Stimulated activated naive CD8-positive, alpha-beta T cell treated with anti-CD3 and anti-CD28 coated beads, Interleukin-15, Interleukin-2, amounts not matched to agents 100 ng/mL and 50 ng/mL, for 24 hours (primary cell): ENCODE measurements around the gene MKI67.
"Not testable (repeated sequence)": the region's sequence is repeated elsewhere in the genome, so short reads cannot be mapped to it uniquely, and the experiment has no call there.

Source experiments
- H3K27ac Mint-ChIP-seq: one replicate; pipeline ENCODE4 v1.8.0; 2021; ENCODE audit warnings: mild to moderate bottlenecking, mixed read lengths
- H3K27me3 Mint-ChIP-seq: one replicate; pipeline ENCODE4 v1.8.0; 2021; ENCODE audit warnings: mixed read lengths
- H3K36me3 Mint-ChIP-seq: one replicate; pipeline ENCODE4 v1.8.0; 2021; ENCODE audit warnings: low read depth, mixed read lengths
- H3K4me1 Mint-ChIP-seq: one replicate; pipeline ENCODE4 v1.8.0; 2021; ENCODE audit warnings: low read depth, mixed read lengths
- H3K4me3 Mint-ChIP-seq: one replicate; pipeline ENCODE4 v1.8.0; 2021; ENCODE audit warnings: mild to moderate bottlenecking, mixed read lengths
- H3K9me3 Mint-ChIP-seq: one replicate; pipeline ENCODE4 v1.8.0; 2021; ENCODE audit warnings: mixed read lengths

MKI67 gene, protein sequence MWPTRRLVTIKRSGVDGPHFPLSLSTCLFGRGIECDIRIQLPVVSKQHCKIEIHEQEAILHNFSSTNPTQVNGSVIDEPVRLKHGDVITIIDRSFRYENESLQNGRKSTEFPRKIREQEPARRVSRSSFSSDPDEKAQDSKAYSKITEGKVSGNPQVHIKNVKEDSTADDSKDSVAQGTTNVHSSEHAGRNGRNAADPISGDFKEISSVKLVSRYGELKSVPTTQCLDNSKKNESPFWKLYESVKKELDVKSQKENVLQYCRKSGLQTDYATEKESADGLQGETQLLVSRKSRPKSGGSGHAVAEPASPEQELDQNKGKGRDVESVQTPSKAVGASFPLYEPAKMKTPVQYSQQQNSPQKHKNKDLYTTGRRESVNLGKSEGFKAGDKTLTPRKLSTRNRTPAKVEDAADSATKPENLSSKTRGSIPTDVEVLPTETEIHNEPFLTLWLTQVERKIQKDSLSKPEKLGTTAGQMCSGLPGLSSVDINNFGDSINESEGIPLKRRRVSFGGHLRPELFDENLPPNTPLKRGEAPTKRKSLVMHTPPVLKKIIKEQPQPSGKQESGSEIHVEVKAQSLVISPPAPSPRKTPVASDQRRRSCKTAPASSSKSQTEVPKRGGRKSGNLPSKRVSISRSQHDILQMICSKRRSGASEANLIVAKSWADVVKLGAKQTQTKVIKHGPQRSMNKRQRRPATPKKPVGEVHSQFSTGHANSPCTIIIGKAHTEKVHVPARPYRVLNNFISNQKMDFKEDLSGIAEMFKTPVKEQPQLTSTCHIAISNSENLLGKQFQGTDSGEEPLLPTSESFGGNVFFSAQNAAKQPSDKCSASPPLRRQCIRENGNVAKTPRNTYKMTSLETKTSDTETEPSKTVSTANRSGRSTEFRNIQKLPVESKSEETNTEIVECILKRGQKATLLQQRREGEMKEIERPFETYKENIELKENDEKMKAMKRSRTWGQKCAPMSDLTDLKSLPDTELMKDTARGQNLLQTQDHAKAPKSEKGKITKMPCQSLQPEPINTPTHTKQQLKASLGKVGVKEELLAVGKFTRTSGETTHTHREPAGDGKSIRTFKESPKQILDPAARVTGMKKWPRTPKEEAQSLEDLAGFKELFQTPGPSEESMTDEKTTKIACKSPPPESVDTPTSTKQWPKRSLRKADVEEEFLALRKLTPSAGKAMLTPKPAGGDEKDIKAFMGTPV (N-terminal part only)

GRCh38 chr10:128125944-128126764 is at the start of gene MKI67:
MKI67 (minus strand) TSS chr10:128126423; CDS start chr10:128125667, 756 bp downstream.
- Mint-ChIP-seq H3K27ac (peak within 1 kb of the TSS; percentile 90), H3K9me3 (no peaks in the 10 kb centered on the region), H3K36me3 (peaks cover 41% of the 10 kb centered on the region), H3K4me3 (peak within 1 kb of the TSS; percentile 98), H3K27me3 (peaks cover 19% of the 10 kb centered on the region), H3K4me1 (peaks cover 40% of the 10 kb centered on the region)

GRCh38 chr10:128174581-128175559 is 48.6 kb upstream of the MKI67 start:
- H3K9me3 Mint-ChIP-seq = no peaks in the 10 kb centered on the region
- H3K27ac Mint-ChIP-seq = no peak overlapping the region
- peaks cover under 1% of the 10 kb centered on the region for H3K4me1 Mint-ChIP-seq
- peaks cover 6% of the 10 kb centered on the region for H3K27me3 Mint-ChIP-seq
- no peak overlapping the region for H3K4me3 Mint-ChIP-seq
- no peaks in the 10 kb centered on the region for H3K36me3 Mint-ChIP-seq

- H3K27ac Mint-ChIP-seq = no peak overlapping the region
- H3K4me1 Mint-ChIP-seq = no peaks in the 10 kb centered on the region
- H3K9me3 Mint-ChIP-seq = no peaks in the 10 kb centered on the region
- H3K27me3 Mint-ChIP-seq = peaks cover 6% of the 10 kb centered on the region
- H3K36me3 Mint-ChIP-seq = no peaks in the 10 kb centered on the region
- H3K4me3 Mint-ChIP-seq = no peak overlapping the region
These were observed 47.2 kb upstream of the MKI67 start for GRCh38 chr10:128173386-128173785.

DNA sequence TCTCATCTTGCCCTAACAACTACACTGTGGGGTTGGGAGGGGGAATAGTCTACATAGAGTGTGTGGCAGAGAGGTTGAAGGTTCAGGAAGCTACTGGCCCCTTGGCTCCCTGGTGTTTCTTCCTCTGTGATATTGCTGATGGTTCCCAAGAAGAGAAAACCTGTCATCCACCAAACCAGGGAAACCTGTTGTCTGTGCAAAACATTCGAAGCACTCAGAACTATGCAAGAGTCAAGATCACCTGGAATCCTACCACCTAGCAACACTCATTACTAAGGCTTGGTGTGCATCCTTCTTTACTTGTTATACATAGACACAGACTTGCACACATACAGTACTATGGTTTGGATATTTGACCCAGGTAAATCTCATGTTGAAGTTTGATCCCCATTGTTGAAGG is 46.5 kb upstream of the MKI67 start:
- Mint-ChIP-seq H3K4me3 (no peak overlapping the region), H3K27me3 (peaks cover 6% of the 10 kb centered on the region), H3K27ac (no peak overlapping the region), H3K4me1 (no peaks in the 10 kb centered on the region), H3K36me3 (no peaks in the 10 kb centered on the region), H3K9me3 (no peaks in the 10 kb centered on the region)

DNA sequence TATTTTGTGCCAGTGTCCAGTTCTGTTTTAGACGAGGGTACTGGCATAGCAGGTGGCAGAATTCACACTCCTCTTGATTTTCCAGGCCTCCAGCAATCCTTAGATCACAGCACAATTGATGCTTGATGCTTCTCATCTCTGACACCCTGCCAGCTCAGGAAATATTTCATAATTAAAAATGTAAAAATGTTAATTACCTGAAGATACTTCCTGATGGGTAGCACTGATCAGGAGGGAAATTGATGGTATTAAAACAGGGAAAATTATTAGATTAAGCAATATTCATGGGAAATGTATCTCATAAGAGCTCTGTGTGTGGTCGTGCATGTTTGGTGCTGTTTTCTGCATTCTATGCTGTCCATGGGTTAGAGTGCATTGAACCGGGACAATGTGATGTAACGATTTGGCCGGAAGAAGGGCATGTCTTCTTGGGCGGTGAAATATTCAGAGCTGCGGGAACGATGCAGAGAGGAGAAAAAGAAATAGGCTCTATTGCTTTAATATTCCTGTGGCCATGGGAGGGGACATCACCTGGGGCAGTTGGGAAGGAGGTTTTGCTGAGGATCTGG is 43.7 kb upstream of the MKI67 start:
- H3K4me1 Mint-ChIP-seq = no peaks in the 10 kb centered on the region
- H3K4me3 Mint-ChIP-seq = no peak overlapping the region
- H3K9me3 Mint-ChIP-seq = no peaks in the 10 kb centered on the region
- H3K27ac Mint-ChIP-seq = no peak overlapping the region
- peaks cover 6% of the 10 kb centered on the region for H3K27me3 Mint-ChIP-seq
- H3K36me3 Mint-ChIP-seq = no peaks in the 10 kb centered on the region

DNA sequence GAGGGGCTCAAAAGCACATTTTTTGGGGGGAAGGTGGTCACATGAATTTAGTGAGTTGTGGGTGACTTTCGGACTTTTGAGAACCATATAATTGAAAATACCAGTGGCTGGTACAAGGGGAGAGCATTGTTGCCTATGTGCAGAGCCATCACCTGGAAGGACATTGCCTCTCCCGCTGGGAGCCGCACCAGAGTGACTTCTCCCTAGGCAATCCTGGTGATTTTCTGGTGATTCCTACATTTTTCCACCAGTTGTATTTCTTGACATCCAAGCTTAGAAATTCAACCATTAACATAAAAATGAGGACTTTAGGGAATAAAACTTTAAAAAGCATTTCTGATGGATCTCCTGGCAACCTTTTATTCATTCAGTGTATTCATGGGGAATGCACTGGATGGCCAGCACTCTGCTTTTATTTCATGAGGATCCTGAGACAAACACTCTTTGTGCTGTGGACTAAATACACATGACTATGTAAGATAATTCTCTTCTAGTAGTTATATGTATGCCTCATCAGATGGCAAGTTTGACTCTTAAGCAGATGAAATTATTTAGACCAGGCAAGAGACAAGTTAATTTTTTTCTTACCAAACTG is 41.8 kb upstream of the MKI67 start:
- H3K36me3 Mint-ChIP-seq = no peaks in the 10 kb centered on the region
- no peaks in the 10 kb centered on the region for H3K4me1 Mint-ChIP-seq
- no peaks in the 10 kb centered on the region for H3K9me3 Mint-ChIP-seq
- peaks cover 6% of the 10 kb centered on the region for H3K27me3 Mint-ChIP-seq
- H3K27ac Mint-ChIP-seq = no peak overlapping the region
- no peak overlapping the region for H3K4me3 Mint-ChIP-seq

GRCh38 chr10:128167123-128167522 is 40.9 kb upstream of the MKI67 start:
- H3K9me3 Mint-ChIP-seq, H3K27ac Mint-ChIP-seq, H3K4me3 Mint-ChIP-seq, H3K4me1 Mint-ChIP-seq, H3K27me3 Mint-ChIP-seq, H3K36me3 Mint-ChIP-seq: not testable (repeated sequence)

DNA sequence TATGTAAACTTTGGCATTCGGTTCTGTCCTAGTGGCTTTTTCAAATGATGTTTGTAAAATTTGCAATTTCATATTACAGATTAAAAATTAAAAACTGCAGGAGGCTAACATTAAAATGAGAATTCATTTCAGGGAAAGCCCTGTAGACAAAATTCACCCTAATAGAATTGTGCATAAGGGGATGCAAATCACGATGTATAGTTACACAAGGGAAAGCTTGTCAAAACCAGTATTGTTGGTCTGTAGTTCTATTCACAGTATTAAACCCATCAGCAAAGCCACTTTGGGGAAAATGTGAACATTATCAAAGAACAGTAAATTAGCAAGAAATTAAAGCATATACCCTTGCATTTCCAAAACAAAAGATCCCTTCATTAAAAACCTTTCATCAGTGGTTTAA is 39.9 kb upstream of the MKI67 start:
- Mint-ChIP-seq H3K4me1 (peaks cover 1% of the 10 kb centered on the region), H3K27ac (no peak overlapping the region)

DNA sequence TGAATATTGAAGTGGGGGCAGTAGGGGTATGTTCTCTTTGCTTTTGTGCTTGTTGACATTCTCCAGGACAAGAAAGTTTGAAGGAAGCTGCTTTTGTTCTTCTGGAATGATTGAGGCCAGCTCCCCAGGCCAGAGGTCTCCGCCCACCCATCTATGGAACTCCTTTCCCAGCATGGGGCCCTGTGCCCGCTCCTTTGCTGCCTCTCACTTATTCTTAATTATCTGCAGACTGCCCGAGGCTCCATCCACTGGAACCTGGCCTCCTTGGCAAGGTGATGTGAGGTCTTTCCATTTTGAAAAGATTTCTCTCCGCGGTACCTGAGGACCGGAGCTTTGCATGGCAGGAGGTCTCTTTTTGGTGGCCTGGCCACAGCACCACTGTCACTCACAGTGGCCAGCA is 39.3 kb upstream of the MKI67 start:
- Mint-ChIP-seq H3K27me3 (no peaks in the 10 kb centered on the region), H3K27ac (no peak overlapping the region), H3K4me3 (no peak overlapping the region), H3K36me3 (no peaks in the 10 kb centered on the region), H3K4me1 (peaks cover 5% of the 10 kb centered on the region), H3K9me3 (no peaks in the 10 kb centered on the region)

More for the DNA sequence above, 39.9 kb upstream of the MKI67 start:
- Mint-ChIP-seq H3K27me3 (no peaks in the 10 kb centered on the region), H3K4me3 (no peak overlapping the region), H3K36me3 (no peaks in the 10 kb centered on the region), H3K9me3 (no peaks in the 10 kb centered on the region)

DNA sequence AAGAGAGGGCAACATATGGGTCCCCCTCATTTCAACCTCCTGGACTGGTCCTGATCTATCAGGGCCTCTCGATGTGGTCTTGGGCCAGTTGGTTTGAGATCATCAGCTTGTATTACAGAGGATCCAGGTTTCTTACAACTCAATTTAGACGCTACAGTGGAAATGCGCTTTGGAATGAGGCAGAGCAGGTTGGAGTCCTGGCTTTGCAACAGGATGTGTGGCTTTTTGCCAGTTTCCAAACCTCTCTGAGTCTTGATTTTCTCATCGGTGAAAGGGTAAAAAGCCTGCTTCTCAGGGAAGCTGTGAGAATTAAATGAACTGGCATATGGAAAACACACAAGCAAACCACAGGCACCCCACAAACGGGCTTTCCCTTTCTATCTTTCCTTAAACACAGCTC is 37.5 kb upstream of the MKI67 start:
- Mint-ChIP-seq H3K4me3 (no peak overlapping the region), H3K27ac (no peak overlapping the region), H3K9me3 (no peaks in the 10 kb centered on the region), H3K27me3 (no peaks in the 10 kb centered on the region), H3K36me3 (no peaks in the 10 kb centered on the region), H3K4me1 (peaks cover 5% of the 10 kb centered on the region)

- no peak overlapping the region for H3K27ac Mint-ChIP-seq
- peaks cover 5% of the 10 kb centered on the region for H3K4me1 Mint-ChIP-seq
- H3K4me3 Mint-ChIP-seq = no peak overlapping the region
- no peaks in the 10 kb centered on the region for H3K9me3 Mint-ChIP-seq
- no peaks in the 10 kb centered on the region for H3K27me3 Mint-ChIP-seq
- H3K36me3 Mint-ChIP-seq = no peaks in the 10 kb centered on the region
These were observed 34.8 kb upstream of the MKI67 start for GRCh38 chr10:128161031-128161430.

DNA sequence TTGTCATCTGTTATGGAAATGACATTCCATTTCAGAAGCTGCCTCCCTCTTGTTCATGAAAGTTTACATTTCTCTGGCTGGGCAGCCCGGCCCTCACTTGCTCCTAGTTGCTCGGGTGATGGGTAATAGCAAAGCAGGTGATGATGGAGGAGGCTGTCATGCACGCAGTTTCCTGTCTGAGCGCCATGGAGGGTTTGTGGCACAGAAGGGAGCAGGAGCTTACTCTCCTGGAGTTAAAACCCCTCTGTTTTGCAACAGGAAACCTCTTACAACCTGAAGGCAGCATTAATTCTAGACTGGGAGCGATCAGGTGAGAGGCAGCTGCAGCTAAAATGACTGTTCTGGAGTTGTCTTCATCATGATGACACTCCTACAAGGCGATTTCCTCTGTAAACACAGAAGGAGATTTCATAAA is 34.1 kb upstream of the MKI67 start:
- Mint-ChIP-seq H3K36me3 (no peaks in the 10 kb centered on the region), H3K27me3 (no peaks in the 10 kb centered on the region), H3K4me1 (peaks cover 5% of the 10 kb centered on the region), H3K9me3 (no peaks in the 10 kb centered on the region), H3K4me3 (no peak overlapping the region), H3K27ac (no peak overlapping the region)
